NCI-H146 (cell line): ENCODE results near the gene GNAI2.
"Not testable (repeated sequence)": the region's sequence is repeated elsewhere in the genome, so short reads cannot be mapped to it uniquely, and the experiment has no call there.

Experiments
- DNase-seq: peaks from one replicate; lab custom pipeline; 2025; lab: John Stamatoyannopoulos, UW

Gene GNAI2

GRCh38 chr3:50278123-50278879 lies 42.3 kb downstream of the GNAI2 start:
- no peak for DNase-seq

GRCh38 chr3:50278880-50279224 lies 42.8 kb downstream of the GNAI2 start, which contains the start of gene LSMEM2:
Gene LSMEM2, plus strand, starts transcription at chr3:50279087. Its CDS starts 27 bp downstream, at chr3:50279114.
- no peak for DNase-seq

GRCh38 chr3:50279255-50280016 lies 43.4 kb downstream of the GNAI2 start:
- DNase-seq: no peak

- not testable (repeated sequence) for DNase-seq
Observed at GRCh38 chr3:50284121-50284520, 48.1 kb downstream of the GNAI2 start.

- DNase-seq: no peak
Observed at GRCh38 chr3:50286322-50287227, 50.6 kb downstream of the GNAI2 start.

GRCh38 chr3:50287262-50287661 lies 51.3 kb downstream of the GNAI2 start:
- DNase-seq: no peak

GRCh38 chr3:50288387-50289007 lies 52.5 kb downstream of the GNAI2 start:
- DNase-seq: no peak

- no peak for DNase-seq
Observed at GRCh38 chr3:50289130-50289529, 53.1 kb downstream of the GNAI2 start.

GRCh38 chr3:50290161-50290641 lies 54.2 kb downstream of the GNAI2 start:
- no peak for DNase-seq

GRCh38 chr3:50292159-50293078 lies 56.4 kb downstream of the GNAI2 start, which contains the start of gene IFRD2:
Gene IFRD2, minus strand, starts transcription at chr3:50292429. Its CDS starts 155 bp downstream, at chr3:50292274.
- DNase-seq: peak; percentile 93

GRCh38 chr3:50293079-50293801 lies 57.2 kb downstream of the GNAI2 start:
- DNase-seq: no peak

- DNase-seq: no peak
Observed at GRCh38 chr3:50294089-50294488, 58.1 kb downstream of the GNAI2 start.

- no peak for DNase-seq
Observed at GRCh38 chr3:50294492-50295403, 58.7 kb downstream of the GNAI2 start.

- no peak for DNase-seq
Observed at GRCh38 chr3:50295553-50296431, 59.8 kb downstream of the GNAI2 start.

- DNase-seq: no peak
Observed at GRCh38 chr3:50296721-50297383, 60.8 kb downstream of the GNAI2 start.

GRCh38 chr3:50297384-50297775 lies 61.4 kb downstream of the GNAI2 start:
- DNase-seq: no peak
